GM18858 (cell line): Measurements from ENCODE around the gene SUSD2.
"Not testable (repeated sequence)": the region's sequence is repeated elsewhere in the genome, so short reads cannot be mapped to it uniquely, and the experiment has no call there.

Experiments used
- ATAC-seq: cut with Tn5 transposase; IDR thresholded peaks from one replicate; pipeline ENCODE4 v1.9.1; 2021; ENCODE audit not compliant: unreplicated experiment

The SUSD2 gene

GRCh38 chr22:24210409-24210808 is 29.1 kb downstream of the SUSD2 start:
- ATAC-seq, result not testable (repeated sequence)

DNA sequence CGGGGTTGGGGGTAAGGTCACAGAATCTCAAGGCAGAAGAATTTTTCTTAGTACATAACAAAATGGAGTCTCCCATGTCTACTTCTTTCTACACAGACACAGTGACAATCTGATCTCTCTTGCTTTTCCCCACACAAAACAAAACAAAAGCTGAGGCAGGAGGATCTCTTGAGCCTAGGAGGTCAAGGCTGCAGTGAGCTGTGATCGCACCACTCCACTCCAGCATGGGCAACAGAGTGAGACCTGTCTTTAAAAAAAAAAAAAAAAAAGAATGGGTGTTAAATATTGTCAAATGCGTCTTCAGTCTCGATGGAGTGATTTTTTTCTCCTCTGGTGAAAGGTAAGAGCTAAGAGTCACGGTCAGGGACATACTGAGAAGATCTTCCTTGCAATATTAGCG is 30.4 kb downstream of the SUSD2 start:
- not testable (repeated sequence) for ATAC-seq

DNA sequence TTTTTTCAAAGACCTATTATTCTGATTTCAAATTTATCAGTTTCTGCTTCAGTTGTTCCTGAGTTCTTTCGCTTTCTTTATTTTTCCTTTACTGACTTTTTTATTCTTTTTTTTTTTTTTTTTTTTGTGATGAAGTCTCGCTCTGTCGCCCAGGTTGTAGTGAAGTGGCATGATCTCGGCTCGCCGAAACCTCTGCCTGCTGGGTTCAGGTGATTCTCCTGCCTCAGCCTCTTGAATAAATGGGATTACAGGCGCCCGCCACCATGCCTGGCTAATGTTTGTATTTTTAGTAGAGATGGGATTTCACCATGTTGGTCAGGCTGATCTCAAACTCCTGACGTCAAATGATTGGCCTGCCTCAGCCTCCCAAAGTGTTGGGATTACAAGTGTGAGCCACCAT is 31.8 kb downstream of the SUSD2 start:
- ATAC-seq, result not testable (repeated sequence)

DNA sequence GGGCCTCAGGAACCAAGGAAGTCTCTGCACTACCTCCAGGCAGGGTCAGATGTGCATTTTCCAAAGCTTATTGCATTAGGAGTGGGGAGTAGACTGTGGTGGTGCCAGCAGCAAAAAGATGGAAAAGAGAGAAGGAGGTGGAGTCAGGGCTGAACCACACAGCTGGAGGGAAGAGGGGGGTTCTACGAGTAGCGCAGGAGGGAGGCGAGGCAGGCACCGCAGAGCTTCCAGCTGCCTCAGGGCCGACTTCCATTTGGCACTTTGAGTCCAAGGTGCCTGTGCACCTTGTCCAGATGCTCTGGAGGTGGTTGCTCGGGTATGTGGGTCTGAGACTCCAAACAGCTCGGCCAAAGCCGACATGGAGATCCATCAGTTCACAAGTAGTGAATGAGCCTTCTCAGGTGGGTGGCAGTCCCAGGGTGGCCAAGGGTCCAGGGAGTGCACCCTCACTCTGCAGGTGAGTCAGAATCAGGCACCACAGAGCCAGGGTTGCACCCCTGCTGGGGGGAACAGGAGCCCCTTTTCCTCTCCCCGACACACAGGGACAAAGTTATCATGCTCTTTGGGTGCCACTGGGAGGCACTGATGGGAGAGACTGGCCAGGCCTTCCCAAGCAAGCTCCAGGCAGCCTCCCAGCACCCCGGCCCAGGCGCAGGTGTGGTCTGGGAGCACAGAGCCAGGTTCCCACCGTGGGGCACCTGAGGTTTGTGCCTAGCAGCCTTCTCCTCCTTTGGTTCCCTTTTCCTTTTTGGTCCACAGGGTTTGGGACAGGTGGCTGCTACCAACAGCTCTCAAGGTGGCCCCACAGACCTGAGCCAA is 33.4 kb downstream of the SUSD2 start:
- no peak for ATAC-seq

- no peak for ATAC-seq
Measured at GRCh38 chr22:24216541-24217209, 35.4 kb downstream of the SUSD2 start.

DNA sequence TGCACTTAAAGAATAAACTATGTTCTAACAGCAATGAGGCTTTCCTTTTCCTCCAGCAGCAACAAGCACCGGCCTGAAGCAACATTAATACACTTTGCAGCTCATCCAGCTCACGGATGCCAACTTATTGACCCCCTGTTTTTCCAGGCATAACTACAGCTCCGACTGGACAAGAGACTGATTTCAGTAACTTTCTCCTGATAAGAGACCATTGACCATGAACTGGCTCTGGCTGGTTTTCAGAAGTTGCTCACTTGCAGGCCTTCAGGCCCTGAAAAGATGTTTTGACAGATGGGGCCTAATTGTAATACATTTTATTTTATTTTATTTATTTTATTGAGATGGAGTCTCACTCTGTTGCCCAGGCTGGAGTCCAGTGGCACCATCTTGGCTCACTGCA is 36.1 kb downstream of the SUSD2 start:
- no peak for ATAC-seq

DNA sequence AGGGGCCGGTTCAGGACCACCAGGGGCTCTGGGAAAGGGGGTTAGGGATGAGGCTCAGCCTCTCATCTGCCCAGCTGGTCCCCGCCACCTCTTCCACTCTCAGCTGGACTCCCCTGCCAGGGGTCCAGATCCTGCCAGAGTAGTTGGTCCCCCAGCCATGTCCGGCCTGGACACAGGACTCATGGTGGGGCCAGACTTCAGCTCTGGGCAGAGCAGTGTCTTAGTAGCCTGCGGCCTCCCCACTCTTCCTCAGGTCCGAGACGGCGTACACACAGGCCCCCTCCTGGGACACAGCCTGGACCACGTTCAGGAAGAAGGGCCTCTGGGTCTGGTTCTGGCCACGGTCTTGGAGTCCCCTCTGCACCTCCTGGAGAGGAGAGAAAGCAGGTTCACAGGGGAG is 38.5 kb downstream of the SUSD2 start:
- no peak for ATAC-seq

DNA sequence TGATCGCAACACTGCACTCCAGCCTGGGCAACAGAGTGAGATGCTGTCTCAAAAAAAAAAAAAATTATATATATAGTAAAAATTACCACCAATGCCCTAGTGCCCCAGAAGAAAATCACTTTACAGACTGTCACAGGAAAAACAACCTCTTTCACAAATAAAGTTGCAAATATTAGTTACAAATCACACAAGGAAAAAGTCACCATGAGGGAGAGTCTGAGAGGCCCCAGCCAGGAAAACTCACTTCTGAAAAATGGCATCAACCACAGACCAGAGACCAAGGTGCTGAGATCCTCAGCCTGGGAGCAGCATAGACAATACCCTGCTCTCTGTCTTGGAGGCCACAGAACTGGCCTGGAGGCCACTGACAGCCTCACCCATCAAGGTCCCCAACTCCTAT is 43.2 kb downstream of the SUSD2 start:
- ATAC-seq, result no peak

DNA sequence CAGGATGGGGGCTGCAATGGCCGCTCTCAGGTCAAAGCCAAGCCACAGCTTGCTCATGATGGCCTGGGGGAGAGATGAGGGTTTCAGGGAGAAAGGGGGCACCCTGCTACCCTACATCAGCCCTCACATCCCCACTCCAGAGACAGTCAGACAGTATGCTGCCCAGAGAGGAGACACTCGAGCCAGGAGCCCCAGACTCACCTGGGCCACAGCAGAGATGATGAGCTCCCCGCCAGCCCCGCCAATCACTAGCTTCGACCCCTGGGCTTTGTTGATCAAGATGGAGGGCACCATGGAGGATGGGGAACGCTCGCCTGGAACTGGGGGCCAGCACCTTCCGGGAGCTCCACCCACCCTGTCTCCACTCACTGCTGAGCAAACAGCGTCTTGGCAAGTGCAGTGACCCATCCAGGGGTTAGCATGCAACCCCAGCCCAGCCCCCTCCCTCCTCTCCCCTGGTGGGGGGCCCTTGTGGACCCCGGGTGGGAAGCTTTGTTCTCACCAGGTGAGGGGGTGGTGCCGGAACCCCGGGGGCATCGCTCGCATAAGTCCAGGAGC is 43.8 kb downstream of the SUSD2 start:
- no peak for ATAC-seq

DNA sequence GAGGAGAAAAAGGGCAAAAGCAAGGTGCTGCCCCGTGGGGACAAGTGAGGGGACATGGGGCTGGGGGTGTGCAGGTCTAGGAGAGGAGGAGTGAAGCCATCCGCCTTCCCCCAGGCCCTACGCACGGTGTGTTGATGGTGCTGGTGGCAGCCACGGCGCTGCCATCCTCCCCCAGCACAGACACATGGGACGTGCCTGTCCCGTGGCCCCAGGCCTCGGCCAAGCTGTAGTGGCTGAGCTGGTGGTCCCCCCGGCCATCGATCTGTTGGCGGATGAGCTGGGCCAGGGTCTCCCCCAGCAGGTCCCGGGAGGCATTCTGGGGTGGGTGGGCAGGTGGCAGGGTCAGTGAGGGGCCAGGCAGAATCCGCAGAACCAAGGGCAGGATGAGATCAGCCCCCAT is 44.7 kb downstream of the SUSD2 start:
- no peak for ATAC-seq

GRCh38 chr22:24230911-24231656 is 49.8 kb downstream of the SUSD2 start:
- no peak for ATAC-seq

DNA sequence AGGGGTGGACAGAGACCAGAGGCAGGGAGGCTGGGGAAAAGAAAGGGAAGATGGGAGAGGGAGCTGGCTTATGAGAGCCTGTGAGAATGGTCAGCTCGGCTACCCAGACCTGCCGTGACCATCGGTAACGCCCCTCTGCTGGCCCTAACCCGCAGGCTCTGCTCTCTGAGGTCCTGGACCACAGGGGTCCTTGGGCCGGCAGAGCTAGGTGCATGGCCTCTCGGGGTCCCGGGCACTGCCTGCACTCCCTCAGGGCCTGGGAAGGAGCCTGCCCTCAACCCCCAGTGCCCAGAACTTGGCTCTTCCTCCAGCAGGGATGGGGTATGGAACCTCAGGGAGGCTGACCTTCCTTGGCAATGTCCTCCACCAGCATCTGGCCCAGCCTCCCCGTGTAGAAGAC is 50.4 kb downstream of the SUSD2 start:
- no peak for ATAC-seq

DNA sequence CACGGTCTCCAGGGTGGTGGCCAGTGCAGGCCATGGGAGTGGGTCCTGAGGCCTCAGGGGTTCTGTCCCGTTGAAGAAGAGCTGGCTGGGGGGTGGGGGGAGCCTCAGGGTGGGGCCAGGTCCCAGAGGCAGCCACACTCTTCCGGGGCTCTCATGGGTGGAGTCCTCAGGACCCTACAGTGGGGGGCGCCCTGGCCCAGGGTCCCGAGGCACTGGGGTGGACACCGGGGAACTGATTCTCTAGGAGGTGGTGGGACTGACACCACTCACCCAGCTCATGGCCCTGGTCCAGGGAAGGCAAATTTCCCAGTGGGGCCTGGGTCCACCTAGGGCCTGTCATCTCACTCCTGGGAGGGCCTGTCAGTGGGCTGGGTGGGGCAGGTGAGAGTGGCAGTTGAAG is 50.8 kb downstream of the SUSD2 start:
- ATAC-seq, result no peak

- no peak for ATAC-seq
Measured at GRCh38 chr22:24232725-24233124, 51.4 kb downstream of the SUSD2 start.

DNA sequence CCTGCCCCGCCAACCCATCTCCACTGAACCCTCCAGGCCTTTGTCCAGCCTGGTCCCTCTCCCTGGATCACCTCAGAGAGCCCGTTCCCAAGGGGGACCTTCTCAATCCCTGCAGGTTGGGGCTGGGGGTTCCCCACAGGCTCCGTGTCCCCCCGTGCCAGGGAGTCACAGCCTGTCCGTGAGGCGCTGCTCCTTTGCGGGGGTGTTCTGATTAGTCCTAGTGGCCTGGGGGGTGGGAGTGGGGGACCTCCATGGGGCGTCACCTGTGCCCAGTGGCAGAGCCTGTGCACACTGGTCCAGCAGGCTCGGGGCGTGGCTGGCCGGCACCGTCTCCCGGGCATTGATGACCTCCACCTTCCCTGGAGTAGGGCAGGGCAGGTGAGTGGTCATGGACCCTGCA is 51.9 kb downstream of the SUSD2 start:
- no peak for ATAC-seq

- ATAC-seq, result no peak
Measured at GRCh38 chr22:24233816-24234215, 52.5 kb downstream of the SUSD2 start.

GRCh38 chr22:24235315-24235714 is 54.0 kb downstream of the SUSD2 start:
- no peak for ATAC-seq

DNA sequence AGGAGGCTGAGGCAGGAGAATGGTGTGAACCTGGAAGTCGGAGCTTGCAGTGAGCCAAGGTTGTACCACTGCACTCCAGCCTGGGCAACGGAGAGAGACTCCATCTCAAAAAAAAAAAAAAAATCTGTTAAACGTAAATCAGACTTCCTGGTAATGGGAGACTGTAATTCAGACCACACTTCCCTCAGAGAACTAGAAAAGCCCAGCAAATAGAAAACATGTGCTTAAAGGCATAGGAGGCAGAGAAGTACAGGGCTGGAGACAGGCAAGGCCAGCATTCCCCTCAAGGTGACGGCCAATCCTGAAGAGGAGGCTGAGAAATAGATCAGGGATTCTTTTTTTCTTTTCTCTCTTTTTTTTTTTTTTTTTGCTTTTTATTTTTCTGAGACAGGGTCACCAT is 55.4 kb downstream of the SUSD2 start:
- no peak for ATAC-seq

GRCh38 chr22:24238101-24238694 is 56.9 kb downstream of the SUSD2 start:
- ATAC-seq, result not testable (repeated sequence)
